ENCODE data around the gene AGFG2. TPM values are rescaled to one million over a fixed set of nuclear protein-coding genes. Genes with fewer than 3 reads are reported as not detected.

AGFG2 gene
- total and polyA plus RNA-seq, 2 of the 13 experiments (the other 11 are each of a cell fraction or from before 2014, with no cell fraction given) = 125 to 132 TPM

- TF ChIP-seq HBP1 (CRISPR knock-in tag; IDR thresholded peaks at IDR 0.05; ENCODE audit: low read depth) (no peak), ADNP (CRISPR knock-in tag; IDR thresholded peaks at IDR 0.05) (no peak), MXD3 (CRISPR knock-in tag; IDR thresholded peaks at IDR 0.05) (0 out of 2 replicates have a peak, but pooled peaks have one; percentile 53), FOXO4 (CRISPR knock-in tag; conservative IDR thresholded peaks at IDR 0.05) (no peak), SP2 (CRISPR knock-in tag; IDR thresholded peaks at IDR 0.05) (no peak), TMF1 (CRISPR knock-in tag; IDR thresholded peaks at IDR 0.05; ENCODE audit: low read depth) (no peak; the same call in 1 of the 2 replicates), KLF15 (CRISPR knock-in tag; IDR thresholded peaks at IDR 0.05; ENCODE audit: borderline replicate concordance) (no peak), ZNF562 (CRISPR knock-in tag; IDR thresholded peaks at IDR 0.05; ENCODE audit: borderline replicate concordance) (no peak), CCAR2 (optimal IDR thresholded peaks at IDR 0.05; ENCODE audit: low read depth, low read length) (no peak), ZNF737 (CRISPR knock-in tag; IDR thresholded peaks at IDR 0.05; ENCODE audit: borderline replicate concordance) (no peak), MEIS1 (CRISPR knock-in tag; IDR thresholded peaks at IDR 0.05; ENCODE audit: borderline replicate concordance) (peak; percentile 5; the same call in 1 of the 2 replicates), PBX3 (CRISPR knock-in tag; IDR thresholded peaks at IDR 0.05; ENCODE audit: borderline replicate concordance) (no peak), KAT8 (CRISPR knock-in tag; IDR thresholded peaks at IDR 0.05) (no peak)
- TF ChIP-seq, protein P1, sequence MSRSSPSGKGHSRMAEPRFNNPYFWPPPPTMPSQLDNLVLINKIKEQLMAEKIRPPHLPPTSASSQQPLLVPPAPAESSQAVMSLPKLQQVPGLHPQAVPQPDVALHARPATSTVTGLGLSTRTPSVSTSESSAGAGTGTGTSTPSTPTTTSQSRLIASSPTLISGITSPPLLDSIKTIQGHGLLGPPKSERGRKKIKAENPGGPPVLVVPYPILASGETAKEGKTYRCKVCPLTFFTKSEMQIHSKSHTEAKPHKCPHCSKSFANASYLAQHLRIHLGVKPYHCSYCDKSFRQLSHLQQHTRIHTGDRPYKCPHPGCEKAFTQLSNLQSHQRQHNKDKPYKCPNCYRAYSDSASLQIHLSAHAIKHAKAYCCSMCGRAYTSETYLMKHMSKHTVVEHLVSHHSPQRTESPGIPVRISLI (CRISPR knock-in tag; IDR thresholded peaks at IDR 0.05; ENCODE audit: borderline replicate concordance) = no peak; the same call in 1 of the 2 replicates
- TF ChIP-seq, protein P2, sequence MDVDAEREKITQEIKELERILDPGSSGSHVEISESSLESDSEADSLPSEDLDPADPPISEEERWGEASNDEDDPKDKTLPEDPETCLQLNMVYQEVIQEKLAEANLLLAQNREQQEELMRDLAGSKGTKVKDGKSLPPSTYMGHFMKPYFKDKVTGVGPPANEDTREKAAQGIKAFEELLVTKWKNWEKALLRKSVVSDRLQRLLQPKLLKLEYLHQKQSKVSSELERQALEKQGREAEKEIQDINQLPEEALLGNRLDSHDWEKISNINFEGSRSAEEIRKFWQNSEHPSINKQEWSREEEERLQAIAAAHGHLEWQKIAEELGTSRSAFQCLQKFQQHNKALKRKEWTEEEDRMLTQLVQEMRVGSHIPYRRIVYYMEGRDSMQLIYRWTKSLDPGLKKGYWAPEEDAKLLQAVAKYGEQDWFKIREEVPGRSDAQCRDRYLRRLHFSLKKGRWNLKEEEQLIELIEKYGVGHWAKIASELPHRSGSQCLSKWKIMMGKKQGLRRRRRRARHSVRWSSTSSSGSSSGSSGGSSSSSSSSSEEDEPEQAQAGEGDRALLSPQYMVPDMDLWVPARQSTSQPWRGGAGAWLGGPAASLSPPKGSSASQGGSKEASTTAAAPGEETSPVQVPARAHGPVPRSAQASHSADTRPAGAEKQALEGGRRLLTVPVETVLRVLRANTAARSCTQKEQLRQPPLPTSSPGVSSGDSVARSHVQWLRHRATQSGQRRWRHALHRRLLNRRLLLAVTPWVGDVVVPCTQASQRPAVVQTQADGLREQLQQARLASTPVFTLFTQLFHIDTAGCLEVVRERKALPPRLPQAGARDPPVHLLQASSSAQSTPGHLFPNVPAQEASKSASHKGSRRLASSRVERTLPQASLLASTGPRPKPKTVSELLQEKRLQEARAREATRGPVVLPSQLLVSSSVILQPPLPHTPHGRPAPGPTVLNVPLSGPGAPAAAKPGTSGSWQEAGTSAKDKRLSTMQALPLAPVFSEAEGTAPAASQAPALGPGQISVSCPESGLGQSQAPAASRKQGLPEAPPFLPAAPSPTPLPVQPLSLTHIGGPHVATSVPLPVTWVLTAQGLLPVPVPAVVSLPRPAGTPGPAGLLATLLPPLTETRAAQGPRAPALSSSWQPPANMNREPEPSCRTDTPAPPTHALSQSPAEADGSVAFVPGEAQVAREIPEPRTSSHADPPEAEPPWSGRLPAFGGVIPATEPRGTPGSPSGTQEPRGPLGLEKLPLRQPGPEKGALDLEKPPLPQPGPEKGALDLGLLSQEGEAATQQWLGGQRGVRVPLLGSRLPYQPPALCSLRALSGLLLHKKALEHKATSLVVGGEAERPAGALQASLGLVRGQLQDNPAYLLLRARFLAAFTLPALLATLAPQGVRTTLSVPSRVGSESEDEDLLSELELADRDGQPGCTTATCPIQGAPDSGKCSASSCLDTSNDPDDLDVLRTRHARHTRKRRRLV (CRISPR knock-in tag; IDR thresholded peaks at IDR 0.05) = no peak
These were observed 6.5 kb downstream of the AGFG2 start (continued) for GRCh38 chr7:100545360-100546128.
